ENCODE data around the gene CASZ1. TPM values are rescaled to one million over a fixed set of nuclear protein-coding genes. Genes with fewer than 3 reads are reported as not detected.

The CASZ1 gene
- total RNA-seq, 2 experiments from 2014 or later, result 3.7 to 4.0 TPM

DNA sequence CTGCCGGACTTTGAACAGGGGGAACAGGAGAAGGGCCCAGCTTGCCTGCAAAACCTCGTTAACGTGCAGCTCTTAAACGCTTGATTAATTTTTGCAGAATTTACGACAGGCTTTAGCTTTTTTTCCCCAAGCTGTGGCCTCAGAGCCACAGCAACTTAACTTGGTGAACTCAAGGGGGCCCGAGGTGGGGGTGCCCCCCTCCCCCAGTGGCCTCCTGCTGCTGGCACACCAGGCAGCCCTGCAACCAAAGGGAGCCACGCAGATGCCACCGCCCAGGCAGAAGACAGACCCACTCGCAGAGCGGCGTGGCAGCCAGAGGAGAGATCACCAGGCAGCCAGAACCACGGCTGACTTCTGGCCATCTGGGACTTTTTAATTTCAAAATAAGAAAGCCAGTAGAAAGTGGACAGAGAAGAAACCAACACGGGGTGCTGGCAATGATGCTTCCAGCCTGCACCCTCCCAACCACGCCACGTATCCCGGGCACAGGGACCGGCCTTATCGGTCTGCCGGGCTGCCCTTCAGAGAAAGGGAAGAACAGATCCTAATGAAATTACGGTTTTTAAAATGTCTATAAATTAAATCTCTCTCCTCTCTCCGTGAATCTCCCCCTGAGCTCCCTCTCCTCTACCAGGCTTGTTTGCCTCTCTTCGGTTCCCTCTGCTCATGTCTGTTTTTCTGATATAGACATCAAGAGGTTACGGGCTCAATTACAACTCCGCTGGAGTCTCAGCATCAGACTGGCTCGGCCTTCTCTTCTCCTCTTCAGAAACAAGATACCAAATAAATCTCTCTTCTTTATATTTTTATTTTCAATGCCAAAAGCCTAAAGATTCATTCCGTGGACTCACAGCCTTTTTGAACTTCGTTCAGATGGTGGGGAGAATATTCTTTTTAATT, 6.4 kb downstream of the CASZ1 start:
- Mint-ChIP-seq H3K9me3 (ENCODE audit: low read depth) (no peaks in the 10 kb centered on the region), H3K36me3 (ENCODE audit: low read depth) (no peaks in the 10 kb centered on the region), H3K4me3 (no peak overlapping the region), H3K4me1 (peaks cover 8% of the 10 kb centered on the region), H3K27ac (no peak overlapping the region), H3K27me3 (peaks cover 29% of the 10 kb centered on the region)
- ChIA-PET CTCF (no interaction called here), POLR2A (no interaction called here)
- no peak for DNase-seq
- intact Hi-C loops (cut with DNase I, micrococcal nuclease), result loop anchor here in 1 of 2 experiments (10.0 kb wide), 1 partner anchor 275 kb away; no protein-coding TSS in a partner anchor
- ATAC-seq, result no peak

DNA sequence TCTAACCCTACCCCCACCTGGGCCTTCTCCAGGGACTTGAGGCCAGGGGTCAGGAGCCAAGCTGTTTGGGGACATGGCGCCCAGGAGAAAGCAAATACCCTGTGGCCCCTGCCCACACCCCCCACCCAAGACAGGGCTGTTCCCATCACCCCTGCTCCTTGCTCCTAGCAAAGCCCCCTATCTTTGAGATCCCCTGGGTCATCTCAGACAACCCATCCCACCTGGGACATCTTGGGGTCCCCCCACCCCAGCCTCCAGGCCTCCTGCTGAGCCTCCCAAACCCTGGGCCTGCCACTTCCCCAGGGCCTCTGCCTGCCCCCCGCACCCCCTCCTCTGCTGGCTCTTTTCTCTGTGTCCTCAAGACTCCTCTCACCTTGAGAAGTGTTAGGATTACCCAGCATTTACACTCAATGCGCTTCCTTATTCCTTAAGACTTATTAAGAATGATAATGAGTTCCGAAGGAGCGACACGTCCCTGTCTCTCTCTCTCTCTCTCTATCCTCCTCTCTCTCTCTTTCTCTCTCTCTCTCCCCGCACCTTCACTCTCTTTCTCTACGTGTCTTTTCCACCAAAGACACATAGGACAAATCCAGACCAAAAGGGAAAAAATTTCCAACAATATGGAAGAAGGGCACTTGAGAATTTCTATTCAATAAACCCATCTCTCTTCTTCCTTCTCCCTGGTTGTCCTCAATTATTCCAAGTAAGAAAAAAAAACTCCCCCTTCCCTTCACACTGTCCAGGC, 7.2 kb downstream of the CASZ1 start:
- Mint-ChIP-seq H3K27me3 (peaks cover 29% of the 10 kb centered on the region), H3K27ac (no peak overlapping the region), H3K4me1 (peaks cover 7% of the 10 kb centered on the region), H3K36me3 (ENCODE audit: low read depth) (no peaks in the 10 kb centered on the region), H3K4me3 (no peak overlapping the region), H3K9me3 (ENCODE audit: low read depth) (no peaks in the 10 kb centered on the region)
- ATAC-seq (no peak), DNase-seq (no peak)
- intact Hi-C loops (cut with DNase I, micrococcal nuclease), result no loop called here
- ChIA-PET CTCF (no interaction called here), POLR2A (no interaction called here)

DNA sequence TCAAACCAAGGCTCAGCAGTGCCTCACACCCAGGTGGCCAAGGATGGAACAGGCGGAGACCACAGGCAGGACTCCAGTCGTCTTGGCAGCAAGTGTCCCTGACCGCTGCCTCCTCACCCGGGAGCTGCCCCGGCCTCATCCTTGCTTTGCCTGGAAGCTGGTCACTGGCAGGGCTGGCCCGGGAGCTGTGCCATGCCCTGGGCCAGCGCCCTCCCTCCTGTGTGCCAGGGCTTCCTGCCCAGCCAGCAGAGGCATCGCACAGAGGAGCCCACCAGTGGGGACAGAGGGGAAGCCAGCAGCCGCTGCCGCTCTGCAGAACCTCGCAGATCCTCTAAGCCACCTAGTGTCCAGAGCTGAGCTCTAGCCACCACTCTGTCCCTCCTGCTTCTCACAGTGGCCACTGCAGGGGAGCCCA, 7.8 kb downstream of the CASZ1 start:
- intact Hi-C loops (cut with DNase I, micrococcal nuclease), result no loop called here
- ChIA-PET CTCF (no interaction called here), POLR2A (no interaction called here)
- Mint-ChIP-seq H3K9me3 (ENCODE audit: low read depth) (no peaks in the 10 kb centered on the region), H3K4me1 (peaks cover 4% of the 10 kb centered on the region), H3K27ac (no peak overlapping the region), H3K36me3 (ENCODE audit: low read depth) (no peaks in the 10 kb centered on the region), H3K27me3 (peaks cover 27% of the 10 kb centered on the region), H3K4me3 (no peak overlapping the region)
- DNase-seq (no peak), ATAC-seq (no peak)

DNA sequence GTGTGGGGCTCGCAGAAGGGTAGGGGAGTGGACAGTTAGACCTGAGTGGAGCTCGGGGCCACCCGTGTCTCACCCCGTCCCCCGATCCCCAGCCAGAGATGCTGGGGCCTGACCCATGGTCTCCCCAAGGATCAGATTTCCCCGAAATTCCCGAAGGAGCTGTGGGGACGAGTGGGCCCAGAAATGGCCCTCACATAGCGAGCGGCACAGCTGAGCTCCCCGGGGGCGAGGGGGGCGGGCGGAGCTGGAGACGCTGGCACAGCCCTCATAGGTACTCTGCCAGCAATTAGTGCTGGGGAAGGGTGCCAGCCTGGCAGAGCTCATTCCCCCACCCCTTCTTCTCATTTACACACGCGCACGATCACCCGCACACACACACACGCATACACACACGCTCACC, 9.2 kb downstream of the CASZ1 start:
- ATAC-seq (no peak), DNase-seq (no peak)
- ChIA-PET CTCF (no interaction called here), POLR2A (no interaction called here)
- Mint-ChIP-seq H3K9me3 (ENCODE audit: low read depth) (no peaks in the 10 kb centered on the region), H3K27ac (no peak overlapping the region), H3K36me3 (ENCODE audit: low read depth) (no peaks in the 10 kb centered on the region), H3K4me1 (no peaks in the 10 kb centered on the region), H3K4me3 (no peak overlapping the region), H3K27me3 (peaks cover 18% of the 10 kb centered on the region)
- intact Hi-C loops (cut with DNase I, micrococcal nuclease), result no loop called here

DNA sequence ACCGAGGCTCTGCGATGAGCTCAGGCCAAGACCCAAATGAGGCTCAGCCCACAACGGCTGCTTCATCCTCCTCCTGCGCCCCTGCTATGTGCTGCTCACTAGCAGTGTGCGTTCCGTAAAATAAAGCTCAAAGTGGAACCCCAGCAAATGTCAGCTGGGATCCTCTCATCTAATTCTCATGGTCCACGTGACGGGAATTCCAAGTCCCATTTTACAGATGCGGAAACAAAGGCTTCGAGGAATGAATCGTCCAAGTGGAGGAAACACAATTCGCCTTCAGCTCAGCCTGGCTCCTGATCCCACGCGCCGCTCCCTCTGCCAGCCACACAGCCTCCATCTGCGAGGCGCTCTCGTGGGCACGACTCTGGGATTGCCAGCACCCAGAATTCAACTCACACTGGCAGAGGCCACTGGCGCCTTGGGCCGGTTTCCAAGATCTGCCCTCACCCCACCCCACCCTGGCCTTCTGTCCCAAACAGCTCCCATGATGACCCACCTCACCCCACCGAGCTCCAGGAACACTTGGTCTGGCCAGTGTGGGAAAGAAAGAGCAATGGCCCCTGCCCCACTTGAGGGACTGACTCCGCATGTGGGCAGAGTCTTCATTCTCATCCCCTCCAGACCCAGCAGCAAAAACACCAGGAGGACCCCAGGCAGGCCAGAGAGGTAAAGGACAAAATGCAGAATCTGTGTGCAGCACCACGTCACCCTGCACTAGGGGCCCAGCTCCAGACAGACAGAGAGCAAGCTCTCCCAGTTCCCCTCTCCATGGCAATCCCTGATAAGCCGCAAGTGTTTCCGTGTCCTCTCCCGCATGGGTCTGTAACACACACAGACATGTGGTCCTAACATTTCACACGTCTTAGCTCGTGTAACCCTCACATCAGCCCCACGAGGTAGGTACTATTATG, 10.5 kb downstream of the CASZ1 start:
- no peak for ATAC-seq
- no peaks in the 10 kb centered on the region for H3K9me3 Mint-ChIP-seq (ENCODE audit: low read depth)
- H3K4me3 Mint-ChIP-seq, result no peak overlapping the region
- ChIA-PET CTCF (no interaction called here), POLR2A (no interaction called here)
- no peaks in the 10 kb centered on the region for H3K36me3 Mint-ChIP-seq (ENCODE audit: low read depth)
- H3K4me1 Mint-ChIP-seq, result no peaks in the 10 kb centered on the region
- H3K27me3 Mint-ChIP-seq, result peaks cover 17% of the 10 kb centered on the region
- no peak overlapping the region for H3K27ac Mint-ChIP-seq
- DNase-seq, result no peak
- intact Hi-C loops (cut with DNase I, micrococcal nuclease), result no loop called here

DNA sequence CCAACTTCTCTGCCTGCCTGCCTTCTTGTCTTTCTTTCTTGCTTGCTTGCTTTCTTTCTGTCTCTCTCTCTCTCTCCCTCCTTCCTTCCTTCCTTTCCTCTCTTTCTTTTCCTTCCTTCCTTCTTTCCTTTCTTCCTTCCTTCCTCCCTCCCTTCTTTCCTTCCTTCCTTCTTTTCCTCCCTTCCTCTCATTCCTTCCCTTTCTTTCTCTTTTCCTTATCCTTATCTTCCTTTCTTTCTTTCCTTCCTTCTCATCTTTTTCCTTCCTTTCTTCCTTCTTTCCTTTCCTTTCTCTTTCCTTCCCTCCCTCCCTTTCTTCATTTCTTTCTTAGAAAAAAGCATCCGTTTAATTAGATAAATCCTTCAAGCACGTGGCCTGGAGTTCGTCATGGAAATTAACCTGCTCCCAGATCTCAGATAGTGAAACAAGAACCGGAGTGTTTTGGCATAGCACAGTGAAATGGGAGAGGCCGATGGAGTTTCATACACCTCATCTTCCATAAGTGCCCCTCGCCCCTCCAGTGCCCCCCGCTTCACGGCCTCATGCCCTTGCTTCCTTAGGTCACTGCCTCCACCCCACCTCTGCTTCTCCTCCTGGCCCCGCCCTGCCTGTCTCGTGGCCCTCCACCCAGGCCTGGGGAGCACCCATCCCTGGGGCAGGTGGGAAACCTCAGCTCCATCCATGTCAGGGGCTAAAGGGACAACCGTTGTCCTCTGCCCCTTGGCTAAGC, 11.3 kb downstream of the CASZ1 start:
- ATAC-seq, result no peak
- no peak overlapping the region for H3K27ac Mint-ChIP-seq
- no peak overlapping the region for H3K4me3 Mint-ChIP-seq
- ChIA-PET POLR2A (no interaction called here), CTCF (no interaction called here)
- no peaks in the 10 kb centered on the region for H3K9me3 Mint-ChIP-seq (ENCODE audit: low read depth)
- intact Hi-C loops (cut with DNase I, micrococcal nuclease), result no loop called here
- no peaks in the 10 kb centered on the region for H3K4me1 Mint-ChIP-seq
- H3K36me3 Mint-ChIP-seq (ENCODE audit: low read depth), result no peaks in the 10 kb centered on the region
- DNase-seq, result no peak
- peaks cover 17% of the 10 kb centered on the region for H3K27me3 Mint-ChIP-seq

DNA sequence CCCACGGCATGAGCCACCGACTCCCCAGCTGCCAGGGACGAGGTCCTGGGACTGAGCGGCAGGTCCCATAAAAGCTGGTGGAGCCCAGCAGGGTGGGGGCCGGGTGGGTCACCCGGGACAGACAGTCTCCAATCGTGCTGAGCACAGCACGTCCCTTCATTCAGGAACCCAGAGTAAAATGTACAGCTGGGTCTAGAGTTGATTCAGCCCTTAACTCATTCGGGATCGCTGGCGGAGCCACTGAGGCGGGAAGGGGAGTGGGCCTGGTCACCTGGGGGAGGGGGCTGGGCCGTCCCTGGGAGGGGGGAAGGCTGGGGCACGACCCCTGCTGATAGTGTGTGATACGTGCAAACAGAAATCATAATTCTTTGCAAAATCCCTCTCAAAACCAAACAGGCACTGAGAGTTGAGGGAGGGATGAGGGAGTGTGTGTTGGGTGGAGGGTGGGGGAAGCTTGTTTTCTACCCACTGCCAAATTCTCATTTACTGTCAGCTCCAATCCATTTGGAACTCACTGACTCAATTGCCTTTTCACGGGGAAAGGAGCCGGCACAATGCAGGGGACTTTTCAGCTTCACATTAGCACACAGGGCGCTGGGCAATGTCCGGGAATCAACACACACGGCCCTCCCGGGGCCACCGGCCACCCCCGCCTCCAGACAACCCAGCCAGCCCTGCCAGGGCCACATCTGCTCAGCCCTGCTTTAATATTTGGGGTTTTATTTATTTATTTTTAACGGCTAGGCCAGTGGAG, 13.8 kb downstream of the CASZ1 start:
- H3K27ac Mint-ChIP-seq, result no peak overlapping the region
- CTCF ChIA-PET, result no interaction called here
- peaks cover 13% of the 10 kb centered on the region for H3K27me3 Mint-ChIP-seq
- H3K36me3 Mint-ChIP-seq (ENCODE audit: low read depth), result no peaks in the 10 kb centered on the region
- POLR2A ChIA-PET, result no interaction called here
- H3K4me3 Mint-ChIP-seq, result no peak overlapping the region
- DNase-seq (no peak), ATAC-seq (no peak)
- H3K9me3 Mint-ChIP-seq (ENCODE audit: low read depth), result no peaks in the 10 kb centered on the region
- intact Hi-C loops (cut with DNase I, micrococcal nuclease), result no loop called here
- no peaks in the 10 kb centered on the region for H3K4me1 Mint-ChIP-seq

DNA sequence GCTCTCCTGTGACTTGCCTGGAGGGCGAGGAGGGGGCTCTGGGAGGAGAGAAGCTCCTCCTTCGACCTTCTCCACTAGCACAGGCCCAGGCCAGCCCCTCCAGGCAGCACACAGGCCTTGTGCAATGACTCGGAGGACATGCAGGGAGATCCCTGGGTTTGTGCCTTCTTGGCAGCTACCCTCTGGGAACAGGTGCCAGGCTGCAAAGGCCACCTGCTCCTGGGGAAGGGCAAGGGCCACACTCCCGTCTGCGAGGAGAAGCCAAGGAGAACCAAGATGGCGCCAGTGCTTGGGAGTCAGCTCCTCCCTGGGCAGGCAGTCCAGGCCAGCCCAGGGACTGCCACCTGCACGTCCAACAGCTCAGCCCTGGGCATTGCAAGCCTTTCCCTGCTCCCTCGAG, 15.3 kb downstream of the CASZ1 start:
- H3K36me3 Mint-ChIP-seq (ENCODE audit: low read depth), result no peaks in the 10 kb centered on the region

DNA sequence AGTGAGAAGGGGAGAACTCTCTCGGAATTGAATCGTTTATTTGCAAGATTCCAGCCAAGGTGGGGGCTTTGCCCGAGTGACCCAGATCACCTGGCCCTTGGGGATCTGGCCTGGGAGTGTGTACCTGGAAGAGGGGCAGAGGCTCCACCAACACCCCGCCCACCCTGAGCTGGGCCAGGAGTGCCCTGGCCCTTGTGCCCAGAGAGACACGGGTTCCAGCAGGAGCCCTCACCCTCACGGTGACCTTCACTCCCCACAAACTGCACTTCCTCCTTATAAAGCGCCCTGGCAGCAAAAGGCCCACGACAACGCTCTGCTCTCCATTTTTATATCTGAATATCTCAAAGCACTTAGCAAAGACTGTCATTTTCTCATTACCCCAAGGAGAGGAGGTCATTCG, 16.6 kb downstream of the CASZ1 start:
- Mint-ChIP-seq H3K9me3 (ENCODE audit: low read depth) (no peaks in the 10 kb centered on the region), H3K4me3 (no peak overlapping the region), H3K27ac (no peak overlapping the region), H3K4me1 (no peaks in the 10 kb centered on the region), H3K27me3 (peaks cover 2% of the 10 kb centered on the region), H3K36me3 (ENCODE audit: low read depth) (no peaks in the 10 kb centered on the region)
- ATAC-seq, result no peak
- intact Hi-C loops (cut with DNase I, micrococcal nuclease), result no loop called here
- CTCF ChIA-PET, result no interaction called here
- no peak for DNase-seq
- POLR2A ChIA-PET, result no interaction called here

More for the DNA sequence above, 15.3 kb downstream of the CASZ1 start:
- Mint-ChIP-seq H3K27me3 (peaks cover 7% of the 10 kb centered on the region), H3K4me1 (no peaks in the 10 kb centered on the region), H3K27ac (no peak overlapping the region), H3K4me3 (no peak overlapping the region), H3K9me3 (ENCODE audit: low read depth) (no peaks in the 10 kb centered on the region)
- CTCF ChIA-PET, result interaction anchor here (0.6 kb wide), 1 partner anchor 1359 kb away, joined by 4 read pairs; no protein-coding TSS in a partner anchor
- DNase-seq (no peak), ATAC-seq (no peak)
- intact Hi-C loops (cut with DNase I, micrococcal nuclease), result no loop called here
- POLR2A ChIA-PET, result no interaction called here

DNA sequence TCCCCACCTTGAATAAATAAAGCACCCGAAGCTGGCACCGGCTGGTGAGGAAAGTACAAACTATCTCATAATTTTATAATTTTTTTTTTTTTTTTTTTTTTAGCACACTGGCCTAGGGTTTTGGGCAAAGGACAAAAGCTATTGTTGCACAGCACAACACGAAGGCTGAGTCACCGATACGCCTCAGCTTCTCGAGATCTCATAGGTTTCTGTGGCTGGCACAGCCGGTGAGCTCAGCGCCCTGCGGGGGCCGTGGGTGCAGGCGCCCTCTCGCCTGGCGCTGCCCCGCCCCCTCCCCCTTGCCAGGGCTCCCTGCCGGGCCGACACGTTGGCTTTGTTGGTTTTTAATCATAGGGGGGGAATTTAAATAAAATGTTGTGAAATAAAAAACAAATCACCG, 17.2 kb downstream of the CASZ1 start:
- no peak for ATAC-seq
- Mint-ChIP-seq H3K4me1 (no peaks in the 10 kb centered on the region), H3K27me3 (peaks cover 2% of the 10 kb centered on the region), H3K4me3 (no peak overlapping the region), H3K9me3 (ENCODE audit: low read depth) (no peaks in the 10 kb centered on the region), H3K27ac (no peak overlapping the region), H3K36me3 (ENCODE audit: low read depth) (no peaks in the 10 kb centered on the region)
- POLR2A ChIA-PET, result no interaction called here
- intact Hi-C loops (cut with DNase I, micrococcal nuclease), result no loop called here
- CTCF ChIA-PET, result no interaction called here
- no peak for DNase-seq

DNA sequence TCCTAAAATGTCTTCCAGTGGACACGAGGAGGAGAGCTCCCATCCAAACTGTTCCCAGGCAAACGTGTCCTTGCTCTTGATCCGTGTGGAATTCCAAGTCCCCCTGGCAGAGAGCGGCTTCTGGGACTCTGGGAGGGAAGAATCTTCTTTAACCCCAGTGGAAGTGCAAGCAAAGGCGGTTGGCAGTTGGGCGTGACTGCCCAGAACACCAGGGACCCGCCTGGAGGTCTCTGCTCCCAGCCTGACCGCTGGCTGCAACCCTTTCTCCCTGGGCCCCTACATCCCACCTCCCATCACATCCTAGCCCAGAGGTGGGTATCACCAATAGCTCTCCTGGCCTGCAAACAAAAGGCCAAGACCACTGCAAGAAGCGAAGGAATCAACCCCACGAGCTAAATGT, 17.8 kb downstream of the CASZ1 start:
- ATAC-seq (no peak), DNase-seq (no peak)
- H3K36me3 Mint-ChIP-seq (ENCODE audit: low read depth), result no peaks in the 10 kb centered on the region
- no peaks in the 10 kb centered on the region for H3K4me1 Mint-ChIP-seq
- H3K27ac Mint-ChIP-seq, result no peak overlapping the region
- no peaks in the 10 kb centered on the region for H3K27me3 Mint-ChIP-seq
- ChIA-PET CTCF (no interaction called here), POLR2A (no interaction called here)
- no peaks in the 10 kb centered on the region for H3K9me3 Mint-ChIP-seq (ENCODE audit: low read depth)
- intact Hi-C loops (cut with DNase I, micrococcal nuclease), result no loop called here
- H3K4me3 Mint-ChIP-seq, result no peak overlapping the region

Measured in activated CD4-positive, alpha-beta T cell treated with anti-CD3 and anti-CD28 coated beads for 36 hours (primary cell).